Subcutaneous abdominal adipose tissue (tissue), 5 donors: Measurements from ENCODE around the gene WNT3A.

Experiments used
- H3K27ac ChIP-seq: one replicate; pipeline ENCODE4 v1.7.0; 2013; ENCODE audit warnings: low read depth, mild to moderate bottlenecking, inconsistent platforms, low read length, moderate library complexity
- H3K27me3 ChIP-seq, 5 donors: one replicate each; pipeline ENCODE4 v1.7.0; 2013; ENCODE audit warnings: low read length in 5 of 5, inconsistent platforms in 1 of 5; ENCODE audit not compliant: control insufficient read depth in 5 of 5, insufficient read depth in 4 of 5
- H3K36me3 ChIP-seq, 5 donors: one replicate each; pipeline ENCODE4 v1.7.0; 2013; ENCODE audit warnings: low read length in 5 of 5; ENCODE audit not compliant: control insufficient read depth in 5 of 5, insufficient read depth in 5 of 5
- H3K4me1 ChIP-seq, 5 donors: one replicate each; pipeline ENCODE4 v1.7.0; 2013; ENCODE audit warnings: low read length in 5 of 5, mild to moderate bottlenecking in 3 of 5, moderate library complexity in 1 of 5; ENCODE audit not compliant: control insufficient read depth in 5 of 5, insufficient read depth in 5 of 5
- H3K4me3 ChIP-seq, 5 donors: one replicate each; pipeline ENCODE4 v1.7.0; 2013; ENCODE audit warnings: low read length in 5 of 5, low read depth in 1 of 5
- H3K9ac ChIP-seq, 5 donors: one replicate each; pipeline ENCODE4 v1.7.0; 2013; ENCODE audit warnings: low read length in 5 of 5, mild to moderate bottlenecking in 4 of 5, moderate library complexity in 3 of 5
- H3K9me3 ChIP-seq, 5 donors: one replicate each; pipeline ENCODE4 v1.7.0; 2013; ENCODE audit warnings: low read length in 5 of 5; ENCODE audit not compliant: control insufficient read depth in 5 of 5
- donor health status: healthy.
- donor health status: healthy.
- donor health status: healthy.
- donor health status: healthy.
- donor health status: healthy.

WNT3A gene

DNA sequence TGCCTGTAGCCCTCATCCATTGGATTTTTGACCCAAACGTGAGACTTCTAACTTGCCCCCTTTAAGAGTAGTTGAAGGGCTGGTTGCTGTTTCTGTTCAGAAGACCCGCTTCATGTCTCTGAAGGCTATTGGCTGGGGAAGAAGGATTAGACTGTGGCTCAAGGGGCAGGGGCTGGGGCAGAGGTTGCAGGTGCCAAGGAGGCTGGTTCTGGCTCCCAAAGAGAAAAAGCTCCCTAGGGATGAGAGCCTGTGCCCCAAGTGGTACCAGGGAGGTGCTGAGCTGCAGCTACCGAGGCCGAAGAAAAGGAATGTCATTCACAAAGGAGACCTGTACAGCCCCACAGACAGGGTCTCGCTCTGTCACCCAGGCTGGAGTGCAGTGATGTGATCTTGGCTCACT is 5.8 kb downstream of the WNT3A start:
- Histone ChIP-seq H3K36me3 (no peaks in the 10 kb centered on the region), H3K4me3 (no peak overlapping the region), H3K27ac (no peak overlapping the region), H3K4me1 (no peaks in the 10 kb centered on the region), H3K9ac (no peak overlapping the region), H3K9me3 (no peaks in the 10 kb centered on the region), H3K27me3 (peaks cover 18 to 41% (median 35%) of the 10 kb centered on the region in 5 donors)

DNA sequence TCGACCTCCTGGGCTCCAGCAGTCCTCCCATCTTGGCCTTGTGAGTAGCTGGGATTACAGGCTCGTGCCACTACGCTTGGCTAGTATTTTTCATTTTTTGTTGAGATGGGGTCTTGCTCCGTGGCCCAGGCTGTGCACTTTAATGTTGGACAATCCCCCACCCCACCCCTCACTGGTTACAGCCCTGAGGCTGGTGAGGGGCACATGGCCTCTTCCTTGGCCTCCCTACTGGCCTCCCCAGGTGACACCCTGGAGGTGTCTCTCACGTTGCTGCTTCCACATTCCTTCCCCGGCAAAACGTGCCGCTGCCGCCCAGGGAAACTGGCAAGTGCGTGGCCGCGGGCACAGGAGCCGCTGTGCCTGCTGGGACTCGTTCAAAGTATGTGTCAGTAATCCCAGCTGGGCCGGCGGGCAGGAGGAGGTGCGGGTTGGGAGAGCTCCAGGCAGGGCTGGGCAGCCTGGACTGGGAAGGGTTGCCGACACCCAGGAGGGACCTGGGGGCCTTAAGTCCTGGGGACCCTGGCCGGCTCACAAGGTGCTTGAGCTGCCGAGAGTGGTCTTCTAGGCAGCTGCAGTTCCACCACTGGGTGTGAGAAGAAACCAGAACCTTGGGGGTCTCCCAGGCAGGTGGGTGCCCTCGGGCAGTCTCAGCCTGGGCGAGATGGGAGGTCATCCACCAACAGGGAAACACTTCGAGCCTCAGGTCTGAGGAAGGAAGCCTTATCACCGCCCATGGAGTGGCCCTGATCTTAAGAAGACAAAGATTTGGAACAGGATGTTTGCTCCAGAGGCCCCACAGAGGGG is 6.5 kb downstream of the WNT3A start:
- peaks cover 12 to 34% (median 28%) of the 10 kb centered on the region in 5 donors for H3K27me3 ChIP-seq
- no peak overlapping the region for H3K4me3 ChIP-seq
- H3K9me3 ChIP-seq, result no peaks in the 10 kb centered on the region
- H3K27ac ChIP-seq, result no peak overlapping the region
- no peak overlapping the region for H3K9ac ChIP-seq
- H3K36me3 ChIP-seq, result no peaks in the 10 kb centered on the region
- peaks cover 0 to 3% (median 0%) of the 10 kb centered on the region in 5 donors for H3K4me1 ChIP-seq

DNA sequence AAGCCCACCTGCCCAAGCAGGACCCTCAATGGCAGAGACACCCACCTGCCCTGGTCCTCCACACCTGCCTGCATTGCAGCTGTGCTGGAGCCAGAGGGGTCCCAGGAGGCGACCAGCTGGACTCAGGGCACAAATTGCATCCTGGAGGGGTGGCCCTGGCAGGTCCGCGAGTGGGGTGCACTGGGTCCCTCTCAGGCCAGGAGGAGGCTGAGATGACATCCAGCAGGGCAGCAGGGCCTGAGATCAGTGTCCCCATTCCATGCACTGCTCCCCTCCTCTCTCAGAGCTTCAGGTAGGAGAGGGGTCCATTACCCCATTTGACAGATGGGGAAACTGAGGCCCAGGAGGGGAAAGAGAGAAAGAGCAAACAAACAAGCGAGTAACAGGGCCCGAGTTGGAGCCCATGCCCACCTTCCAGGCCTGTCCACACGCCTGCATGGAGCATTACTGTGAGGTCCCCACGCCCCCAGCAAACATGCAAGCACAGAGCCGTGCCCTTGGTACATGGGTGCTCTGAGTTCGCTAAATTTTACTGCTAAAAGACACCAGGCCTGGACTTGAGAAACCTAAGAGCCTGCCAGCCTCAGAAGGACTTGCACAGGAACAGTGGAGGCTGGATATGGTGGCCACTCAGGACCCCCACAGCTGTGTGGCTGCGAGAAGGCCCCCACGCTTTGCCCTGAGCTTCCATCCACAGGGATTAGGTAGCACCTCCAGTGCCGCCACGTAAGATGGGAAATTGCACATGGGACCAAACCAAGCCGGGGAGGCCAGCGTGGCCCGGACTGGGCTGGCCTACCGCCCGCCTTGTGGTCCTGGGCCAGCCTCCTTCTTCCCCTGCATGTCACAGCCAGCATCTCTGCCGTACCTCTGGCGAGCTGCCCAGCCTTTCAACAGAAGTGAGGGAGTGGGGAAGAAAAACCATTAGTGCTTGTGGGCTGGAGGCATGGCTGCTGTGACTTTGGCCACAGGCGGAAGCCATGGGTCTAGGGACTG is 7.4 kb downstream of the WNT3A start:
- peaks cover 3 to 25% (median 20%) of the 10 kb centered on the region in 5 donors for H3K27me3 ChIP-seq
- no peak overlapping the region for H3K27ac ChIP-seq
- no peaks in the 10 kb centered on the region for H3K9me3 ChIP-seq
- H3K4me3 ChIP-seq, result no peak overlapping the region
- H3K36me3 ChIP-seq, result no peaks in the 10 kb centered on the region
- peaks cover 0 to 3% (median 0%) of the 10 kb centered on the region in 5 donors for H3K4me1 ChIP-seq
- H3K9ac ChIP-seq, result no peak overlapping the region

DNA sequence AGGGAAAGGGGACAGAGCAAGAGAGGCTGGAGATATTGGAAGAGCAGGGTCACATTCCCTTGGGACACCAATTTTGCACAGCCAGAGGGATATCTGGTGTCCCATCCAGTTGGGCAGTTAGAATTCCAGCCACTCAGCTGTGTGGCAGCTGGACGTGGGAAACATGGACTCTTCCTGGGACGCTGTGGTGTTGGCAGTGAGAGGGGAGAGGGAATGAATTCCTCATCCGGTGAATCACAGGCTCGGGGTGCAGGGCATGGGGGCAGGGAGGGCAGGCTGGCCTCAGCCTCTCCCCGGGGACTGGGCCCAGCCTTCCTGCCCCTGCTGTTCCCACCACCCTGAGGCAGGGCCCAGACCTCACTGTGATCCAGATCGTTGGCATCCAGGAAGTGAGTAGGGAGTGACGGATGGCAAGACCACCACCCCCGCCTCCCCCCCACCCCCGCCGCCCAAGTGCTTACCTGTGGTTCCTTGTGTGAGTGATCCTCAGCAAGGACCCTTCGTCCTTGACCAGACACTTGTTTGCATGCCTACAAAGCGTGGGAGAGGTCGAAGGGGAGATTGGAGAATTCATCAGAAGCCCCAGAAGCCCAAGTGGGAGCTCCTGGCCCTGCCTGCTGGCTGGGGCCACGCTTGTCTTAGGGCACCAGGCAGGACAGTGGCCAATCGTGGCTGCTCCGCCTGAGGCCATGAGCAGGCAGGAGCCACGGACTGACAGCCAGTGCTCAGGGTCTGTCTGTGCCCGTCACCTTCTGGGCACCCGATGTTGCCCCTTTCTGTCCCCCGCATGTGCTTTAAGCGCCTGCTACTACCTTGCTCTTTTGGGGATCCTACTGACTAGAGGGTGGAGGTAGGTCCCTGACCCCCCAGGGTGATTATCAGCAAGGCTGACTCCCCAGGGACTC is 8.7 kb downstream of the WNT3A start:
- peaks cover 0 to 3% (median 0%) of the 10 kb centered on the region in 5 donors for H3K4me1 ChIP-seq
- H3K4me3 ChIP-seq, result no peak overlapping the region
- no peak overlapping the region for H3K27ac ChIP-seq
- H3K9ac ChIP-seq, result no peak overlapping the region
- H3K36me3 ChIP-seq, result no peaks in the 10 kb centered on the region
- H3K27me3 ChIP-seq, result peaks cover 0 to 16% (median 7%) of the 10 kb centered on the region in 5 donors
- no peaks in the 10 kb centered on the region for H3K9me3 ChIP-seq

DNA sequence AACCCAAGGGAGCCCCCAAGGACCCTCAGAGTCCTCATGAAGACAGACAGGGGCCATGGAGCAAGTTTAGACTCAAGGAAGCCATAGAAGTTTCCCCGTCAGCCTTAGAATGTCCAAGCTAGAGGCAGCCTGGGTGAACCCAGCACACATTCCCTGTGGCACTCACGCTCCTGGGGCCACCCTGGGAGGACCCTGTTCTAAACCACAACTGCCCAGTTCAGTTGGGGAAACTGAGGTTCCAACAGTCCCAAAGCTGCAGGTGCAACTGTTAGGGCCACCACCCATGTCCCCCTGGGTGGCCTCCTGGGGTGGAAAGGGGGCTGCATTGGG is 9.3 kb downstream of the WNT3A start:
- Histone ChIP-seq H3K4me1 (peaks cover 0 to 3% (median 0%) of the 10 kb centered on the region in 5 donors), H3K9me3 (no peaks in the 10 kb centered on the region), H3K27me3 (peaks cover 0 to 10% (median 6%) of the 10 kb centered on the region in 5 donors), H3K27ac (no peak overlapping the region), H3K9ac (no peak overlapping the region), H3K36me3 (no peaks in the 10 kb centered on the region), H3K4me3 (no peak overlapping the region)

DNA sequence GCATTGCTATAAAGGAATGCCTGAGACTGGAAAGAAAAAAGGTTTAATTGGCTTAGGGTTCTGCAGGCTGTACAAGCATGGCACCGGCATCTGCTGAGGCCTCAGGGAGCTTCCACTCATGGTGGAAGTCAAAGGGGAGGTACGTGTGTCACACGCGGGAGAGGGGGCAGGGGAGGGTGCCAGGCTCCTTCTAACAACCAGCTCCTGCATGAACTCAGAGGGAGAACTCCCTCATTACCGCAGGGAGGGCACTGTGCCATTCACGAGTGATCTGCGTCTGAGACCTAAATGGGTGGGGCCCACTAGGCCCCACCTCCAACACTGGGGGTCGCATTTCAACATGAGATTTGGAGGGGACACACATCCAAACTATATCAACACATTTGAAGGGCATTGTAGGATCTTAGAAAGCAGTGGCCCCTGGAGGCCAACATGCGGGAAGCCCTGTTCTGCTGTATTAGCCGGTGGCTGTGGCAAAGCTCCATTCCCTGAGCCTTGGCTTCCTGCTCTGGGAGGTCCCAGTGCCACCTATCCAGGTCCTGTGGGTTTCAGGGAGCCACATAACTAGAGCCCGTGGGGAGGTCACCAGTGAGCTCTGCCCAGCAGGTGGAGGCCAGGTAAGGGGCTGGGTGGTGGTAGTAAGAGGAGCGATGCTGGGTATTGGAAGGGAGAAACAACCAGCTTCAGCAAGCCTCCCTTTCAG is 10.0 kb downstream of the WNT3A start:
- Histone ChIP-seq H3K4me1 (peaks cover 0 to 3% (median 0%) of the 10 kb centered on the region in 5 donors), H3K36me3 (no peaks in the 10 kb centered on the region), H3K27ac (no peak overlapping the region), H3K9me3 (no peaks in the 10 kb centered on the region), H3K9ac (no peak overlapping the region), H3K4me3 (no peak overlapping the region), H3K27me3 (peaks cover 0 to 9% (median 3%) of the 10 kb centered on the region in 5 donors)

DNA sequence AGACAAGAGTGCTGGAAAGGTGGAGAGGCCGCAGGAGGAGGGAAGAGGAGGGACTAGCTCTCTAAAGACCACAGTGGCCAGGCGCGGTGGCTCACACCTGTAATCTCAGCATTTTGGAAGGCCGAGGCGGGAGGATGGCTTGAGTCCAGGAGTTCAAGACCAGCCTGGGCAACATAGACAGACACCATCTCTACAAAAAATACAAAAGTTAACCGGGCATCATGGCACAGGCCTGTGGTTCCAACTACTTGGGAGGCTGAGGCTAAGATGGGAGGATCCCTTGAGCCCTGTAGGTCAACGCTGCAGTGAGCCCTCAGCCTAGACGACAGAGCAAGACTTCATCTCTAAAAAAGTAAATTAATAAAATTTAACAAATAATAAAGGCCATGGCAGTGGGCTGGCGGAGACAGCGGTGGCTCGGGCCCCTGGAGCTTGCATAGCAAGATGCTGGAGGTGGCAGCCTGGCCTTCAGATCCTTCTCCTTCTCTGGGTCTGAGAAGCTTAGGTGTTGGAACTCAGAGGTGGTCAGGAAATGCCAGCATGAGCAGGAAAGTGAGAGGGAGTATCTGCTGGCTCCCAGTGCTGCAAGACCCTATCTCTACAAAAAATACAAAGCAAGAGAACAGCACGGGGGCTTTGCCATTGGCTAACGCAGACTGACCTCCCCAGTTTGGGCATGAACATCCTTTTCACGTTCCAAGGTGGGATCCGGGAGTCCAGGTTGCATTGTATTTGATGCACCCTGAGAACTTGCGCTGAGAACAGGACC is 10.7 kb downstream of the WNT3A start:
- H3K9me3 ChIP-seq, result no peaks in the 10 kb centered on the region

DNA sequence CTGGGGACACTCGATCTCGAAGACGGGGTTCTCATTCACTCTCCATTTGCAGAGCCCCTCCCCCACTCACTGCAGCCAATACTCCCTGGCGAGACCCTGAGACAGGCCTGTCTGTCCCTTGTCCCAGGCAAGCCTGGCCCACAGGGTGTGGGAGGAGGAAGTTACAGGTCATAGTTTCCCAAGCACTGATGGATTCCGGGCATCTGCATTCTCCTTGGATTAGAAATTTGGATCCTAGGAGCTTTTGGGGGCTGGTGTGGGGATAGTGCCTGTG is 11.3 kb downstream of the WNT3A start:
- Histone ChIP-seq H3K4me3 (no peak overlapping the region), H3K27ac (no peak overlapping the region), H3K9ac (no peak overlapping the region), H3K36me3 (no peaks in the 10 kb centered on the region), H3K27me3 (peaks cover 0 to 13% (median 3%) of the 10 kb centered on the region in 5 donors), H3K4me1 (peaks cover 0 to 3% (median 0%) of the 10 kb centered on the region in 5 donors), H3K9me3 (no peaks in the 10 kb centered on the region)

More for the DNA sequence above, 10.7 kb downstream of the WNT3A start:
- no peak overlapping the region for H3K27ac ChIP-seq
- H3K4me1 ChIP-seq, result peaks cover 0 to 3% (median 0%) of the 10 kb centered on the region in 5 donors
- peaks cover 0 to 10% (median 3%) of the 10 kb centered on the region in 5 donors for H3K27me3 ChIP-seq
- no peak overlapping the region for H3K4me3 ChIP-seq
- no peaks in the 10 kb centered on the region for H3K36me3 ChIP-seq
- no peak overlapping the region for H3K9ac ChIP-seq
